ENCODE data around the gene KIF17. TPM values are rescaled to one million over a fixed set of nuclear protein-coding genes. Genes with fewer than 3 reads are reported as not detected.

The KIF17 gene
- total RNA-seq, 1 experiment from 2014 or later: 2.4 TPM

DNA sequence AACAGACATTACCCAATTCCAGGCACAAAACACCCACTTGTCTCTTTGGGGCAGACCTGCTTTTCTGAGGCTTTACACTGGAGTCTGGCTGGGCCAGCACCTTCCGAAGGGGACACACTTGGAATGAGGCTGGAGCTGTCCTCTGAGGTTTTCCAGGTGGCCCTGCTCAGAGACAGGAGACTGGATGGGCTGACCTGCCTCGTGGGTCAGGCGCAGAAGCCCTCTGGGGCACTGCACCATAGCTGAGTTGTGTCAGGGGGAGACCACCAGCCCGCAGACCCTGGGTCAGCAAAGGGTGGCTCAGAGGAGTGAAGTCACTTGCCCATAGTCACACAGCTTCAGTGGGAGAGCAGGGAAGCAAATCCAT lies 12.9 kb upstream of the KIF17 start:
- H3K4me3 ChIP-seq (replicated peaks in 1 of 2; ENCODE audit: low read depth in 1 of 2, low read length in 2 of 2): peak overlapping the region in 1 of 2 experiments; percentile 51; a peak in 1 of 4 replicates
- RAD21 ChIA-PET (ENCODE audit: low non-redundant PET in 1 of 2, low total read pairs in 2 of 2, uncharacterized antibody in 2 of 2, unreplicated experiment in 2 of 2): no interaction called here

More for the DNA sequence above, 12.9 kb upstream of the KIF17 start:
- Histone ChIP-seq H3K9ac (ENCODE audit: low read length) (no peak overlapping the region), H3K27me3 (ENCODE audit: insufficient read depth, low read length) (no peaks in the 10 kb centered on the region), H3K4me2 (ENCODE audit: low read length) (peak overlapping the region; percentile 88), H3K79me2 (ENCODE audit: insufficient read depth, low read length) (peaks cover 5% of the 10 kb centered on the region; the same call in 1 of the 2 replicates), H4K20me1 (ENCODE audit: insufficient read depth) (no peaks in the 10 kb centered on the region), H3K9me2 (ENCODE audit: insufficient read depth) (no peaks in the 10 kb centered on the region), H3K36me3 (ENCODE audit: control insufficient read depth in 1 of 2, insufficient read depth in 2 of 2, low read length in 2 of 2) (no peaks in the 10 kb centered on the region), H3K9me3 (ENCODE audit: control insufficient read depth in 1 of 2, insufficient read depth in 1 of 2, low read depth in 1 of 2, low read length in 2 of 2) (no peaks in the 10 kb centered on the region), H3K4me1 (ENCODE audit: control insufficient read depth in 1 of 2, insufficient read depth in 2 of 2, low read length in 2 of 2) (peaks cover 17 to 55% of the 10 kb centered on the region in 2 experiments), H3K27ac (ENCODE audit: low read depth, low read length) (no peak overlapping the region), H2AFZ (ENCODE audit: low read depth, low read length, poor library complexity, severe bottlenecking) (no peak overlapping the region)
- ATAC-seq: no peak
- BruUV-seq (replicated peaks): no TSS peak
- ChIA-PET CTCF (interaction anchor here (0.8 kb wide), 1 partner anchor 465 kb away, joined by 4 read pairs; no protein-coding TSS in a partner anchor), POLR2A (no interaction called here)
- DNase-seq (ENCODE audit: low read depth, low spot score): no peak
- TF ChIP-seq, protein P1, sequence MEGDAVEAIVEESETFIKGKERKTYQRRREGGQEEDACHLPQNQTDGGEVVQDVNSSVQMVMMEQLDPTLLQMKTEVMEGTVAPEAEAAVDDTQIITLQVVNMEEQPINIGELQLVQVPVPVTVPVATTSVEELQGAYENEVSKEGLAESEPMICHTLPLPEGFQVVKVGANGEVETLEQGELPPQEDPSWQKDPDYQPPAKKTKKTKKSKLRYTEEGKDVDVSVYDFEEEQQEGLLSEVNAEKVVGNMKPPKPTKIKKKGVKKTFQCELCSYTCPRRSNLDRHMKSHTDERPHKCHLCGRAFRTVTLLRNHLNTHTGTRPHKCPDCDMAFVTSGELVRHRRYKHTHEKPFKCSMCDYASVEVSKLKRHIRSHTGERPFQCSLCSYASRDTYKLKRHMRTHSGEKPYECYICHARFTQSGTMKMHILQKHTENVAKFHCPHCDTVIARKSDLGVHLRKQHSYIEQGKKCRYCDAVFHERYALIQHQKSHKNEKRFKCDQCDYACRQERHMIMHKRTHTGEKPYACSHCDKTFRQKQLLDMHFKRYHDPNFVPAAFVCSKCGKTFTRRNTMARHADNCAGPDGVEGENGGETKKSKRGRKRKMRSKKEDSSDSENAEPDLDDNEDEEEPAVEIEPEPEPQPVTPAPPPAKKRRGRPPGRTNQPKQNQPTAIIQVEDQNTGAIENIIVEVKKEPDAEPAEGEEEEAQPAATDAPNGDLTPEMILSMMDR (IDR thresholded peaks at IDR 0.05 in 2 of 3, conservative IDR thresholded peaks at IDR 0.05 in 1 of 3; ENCODE audit: borderline replicate concordance in 1 of 3, insufficient read depth in 1 of 3, low read depth in 2 of 3, low read length in 2 of 3): no peak
- TF ChIP-seq ELF1 (IDR thresholded peaks at IDR 0.05; ENCODE audit: borderline replicate concordance, low read depth): no peak
- TF ChIP-seq, protein P2, sequence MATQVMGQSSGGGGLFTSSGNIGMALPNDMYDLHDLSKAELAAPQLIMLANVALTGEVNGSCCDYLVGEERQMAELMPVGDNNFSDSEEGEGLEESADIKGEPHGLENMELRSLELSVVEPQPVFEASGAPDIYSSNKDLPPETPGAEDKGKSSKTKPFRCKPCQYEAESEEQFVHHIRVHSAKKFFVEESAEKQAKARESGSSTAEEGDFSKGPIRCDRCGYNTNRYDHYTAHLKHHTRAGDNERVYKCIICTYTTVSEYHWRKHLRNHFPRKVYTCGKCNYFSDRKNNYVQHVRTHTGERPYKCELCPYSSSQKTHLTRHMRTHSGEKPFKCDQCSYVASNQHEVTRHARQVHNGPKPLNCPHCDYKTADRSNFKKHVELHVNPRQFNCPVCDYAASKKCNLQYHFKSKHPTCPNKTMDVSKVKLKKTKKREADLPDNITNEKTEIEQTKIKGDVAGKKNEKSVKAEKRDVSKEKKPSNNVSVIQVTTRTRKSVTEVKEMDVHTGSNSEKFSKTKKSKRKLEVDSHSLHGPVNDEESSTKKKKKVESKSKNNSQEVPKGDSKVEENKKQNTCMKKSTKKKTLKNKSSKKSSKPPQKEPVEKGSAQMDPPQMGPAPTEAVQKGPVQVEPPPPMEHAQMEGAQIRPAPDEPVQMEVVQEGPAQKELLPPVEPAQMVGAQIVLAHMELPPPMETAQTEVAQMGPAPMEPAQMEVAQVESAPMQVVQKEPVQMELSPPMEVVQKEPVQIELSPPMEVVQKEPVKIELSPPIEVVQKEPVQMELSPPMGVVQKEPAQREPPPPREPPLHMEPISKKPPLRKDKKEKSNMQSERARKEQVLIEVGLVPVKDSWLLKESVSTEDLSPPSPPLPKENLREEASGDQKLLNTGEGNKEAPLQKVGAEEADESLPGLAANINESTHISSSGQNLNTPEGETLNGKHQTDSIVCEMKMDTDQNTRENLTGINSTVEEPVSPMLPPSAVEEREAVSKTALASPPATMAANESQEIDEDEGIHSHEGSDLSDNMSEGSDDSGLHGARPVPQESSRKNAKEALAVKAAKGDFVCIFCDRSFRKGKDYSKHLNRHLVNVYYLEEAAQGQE (IDR thresholded peaks at IDR 0.05; ENCODE audit: low read depth): no peak
- TF ChIP-seq, protein P3, sequence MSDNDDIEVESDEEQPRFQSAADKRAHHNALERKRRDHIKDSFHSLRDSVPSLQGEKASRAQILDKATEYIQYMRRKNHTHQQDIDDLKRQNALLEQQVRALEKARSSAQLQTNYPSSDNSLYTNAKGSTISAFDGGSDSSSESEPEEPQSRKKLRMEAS (IDR thresholded peaks at IDR 0.05): no peak
- TF ChIP-seq TCF7L2 (IDR thresholded peaks at IDR 0.05; ENCODE audit: borderline replicate concordance, extremely low read depth, insufficient read depth, insufficient read length): no peak
- no peak for TF ChIP-seq ZFX (IDR thresholded peaks at IDR 0.05)
- no peak for TF ChIP-seq POLR2A (IDR thresholded peaks at IDR 0.05; ENCODE audit: borderline replicate concordance, extremely low read depth, insufficient read depth, insufficient read length)
- no peak for TF ChIP-seq RAD21 (IDR thresholded peaks at IDR 0.05; ENCODE audit: low read depth)
- TF ChIP-seq SP1 (IDR thresholded peaks at IDR 0.05; ENCODE audit: low read depth): no peak
- TF ChIP-seq CEBPB (IDR thresholded peaks at IDR 0.05; ENCODE audit: low read depth): no peak
- no peak for TF ChIP-seq ZNF274 (IDR thresholded peaks at IDR 0.05; ENCODE audit: low read depth, low read length)
- no peak for TF ChIP-seq CBX3 (IDR thresholded peaks at IDR 0.05; ENCODE audit: low read depth)
- TF ChIP-seq, protein P4, sequence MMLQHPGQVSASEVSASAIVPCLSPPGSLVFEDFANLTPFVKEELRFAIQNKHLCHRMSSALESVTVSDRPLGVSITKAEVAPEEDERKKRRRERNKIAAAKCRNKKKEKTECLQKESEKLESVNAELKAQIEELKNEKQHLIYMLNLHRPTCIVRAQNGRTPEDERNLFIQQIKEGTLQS (IDR thresholded peaks at IDR 0.05): no peak
- TF ChIP-seq, protein P5, sequence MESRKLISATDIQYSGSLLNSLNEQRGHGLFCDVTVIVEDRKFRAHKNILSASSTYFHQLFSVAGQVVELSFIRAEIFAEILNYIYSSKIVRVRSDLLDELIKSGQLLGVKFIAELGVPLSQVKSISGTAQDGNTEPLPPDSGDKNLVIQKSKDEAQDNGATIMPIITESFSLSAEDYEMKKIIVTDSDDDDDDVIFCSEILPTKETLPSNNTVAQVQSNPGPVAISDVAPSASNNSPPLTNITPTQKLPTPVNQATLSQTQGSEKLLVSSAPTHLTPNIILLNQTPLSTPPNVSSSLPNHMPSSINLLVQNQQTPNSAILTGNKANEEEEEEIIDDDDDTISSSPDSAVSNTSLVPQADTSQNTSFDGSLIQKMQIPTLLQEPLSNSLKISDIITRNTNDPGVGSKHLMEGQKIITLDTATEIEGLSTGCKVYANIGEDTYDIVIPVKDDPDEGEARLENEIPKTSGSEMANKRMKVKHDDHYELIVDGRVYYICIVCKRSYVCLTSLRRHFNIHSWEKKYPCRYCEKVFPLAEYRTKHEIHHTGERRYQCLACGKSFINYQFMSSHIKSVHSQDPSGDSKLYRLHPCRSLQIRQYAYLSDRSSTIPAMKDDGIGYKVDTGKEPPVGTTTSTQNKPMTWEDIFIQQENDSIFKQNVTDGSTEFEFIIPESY (IDR thresholded peaks at IDR 0.05; ENCODE audit: extremely low read depth, insufficient replicate concordance, low read length): no peak
- no peak for TF ChIP-seq SRF (IDR thresholded peaks at IDR 0.05; ENCODE audit: low read depth)
- intact Hi-C loops (cut with micrococcal nuclease): no loop called here

All from HCT116 (cell line).